GM12892 (cell line): ENCODE results near the gene SVIL. TPM values are rescaled to one million over a fixed set of nuclear protein-coding genes. Genes with fewer than 3 reads are reported as not detected.

Experiments
- DNase-seq: peaks from one replicate; pipeline ENCODE4 v3.0.0; 2011; ENCODE audit not compliant: insufficient read length
- FAIRE-seq: peaks from 2 replicates; lab custom pipeline; 2011; peaks lifted over from hg19 to GRCh38; lab: Jason Lieb, UNC
- POLR2A ChIP-seq: IDR thresholded peaks from 2 replicates; pipeline ENCODE4 v1.6.1; 2011; ENCODE audit warnings: low read depth, low read length, control low read depth
- POLR2AphosphoS5 ChIP-seq: IDR thresholded peaks from 2 replicates; pipeline ENCODE4 v1.6.1; 2011; ENCODE audit warnings: low read depth, low read length, control low read depth
- TAF1 ChIP-seq: IDR thresholded peaks from 2 replicates; pipeline ENCODE4 v1.6.1; 2011; ENCODE audit warnings: low read depth, mild to moderate bottlenecking, control low read depth, low read length, borderline replicate concordance
- polyA plus RNA-seq: library from polyadenylated mRNA; unstranded; fragments of >200 nt; gene quantifications from one replicate; pipeline ENCODE4 v1.2.1, GENCODE V29; 2012; ENCODE audit warnings: missing spikeins, inconsistent platforms; ENCODE audit not compliant: missing spikeins

The SVIL gene, protein sequence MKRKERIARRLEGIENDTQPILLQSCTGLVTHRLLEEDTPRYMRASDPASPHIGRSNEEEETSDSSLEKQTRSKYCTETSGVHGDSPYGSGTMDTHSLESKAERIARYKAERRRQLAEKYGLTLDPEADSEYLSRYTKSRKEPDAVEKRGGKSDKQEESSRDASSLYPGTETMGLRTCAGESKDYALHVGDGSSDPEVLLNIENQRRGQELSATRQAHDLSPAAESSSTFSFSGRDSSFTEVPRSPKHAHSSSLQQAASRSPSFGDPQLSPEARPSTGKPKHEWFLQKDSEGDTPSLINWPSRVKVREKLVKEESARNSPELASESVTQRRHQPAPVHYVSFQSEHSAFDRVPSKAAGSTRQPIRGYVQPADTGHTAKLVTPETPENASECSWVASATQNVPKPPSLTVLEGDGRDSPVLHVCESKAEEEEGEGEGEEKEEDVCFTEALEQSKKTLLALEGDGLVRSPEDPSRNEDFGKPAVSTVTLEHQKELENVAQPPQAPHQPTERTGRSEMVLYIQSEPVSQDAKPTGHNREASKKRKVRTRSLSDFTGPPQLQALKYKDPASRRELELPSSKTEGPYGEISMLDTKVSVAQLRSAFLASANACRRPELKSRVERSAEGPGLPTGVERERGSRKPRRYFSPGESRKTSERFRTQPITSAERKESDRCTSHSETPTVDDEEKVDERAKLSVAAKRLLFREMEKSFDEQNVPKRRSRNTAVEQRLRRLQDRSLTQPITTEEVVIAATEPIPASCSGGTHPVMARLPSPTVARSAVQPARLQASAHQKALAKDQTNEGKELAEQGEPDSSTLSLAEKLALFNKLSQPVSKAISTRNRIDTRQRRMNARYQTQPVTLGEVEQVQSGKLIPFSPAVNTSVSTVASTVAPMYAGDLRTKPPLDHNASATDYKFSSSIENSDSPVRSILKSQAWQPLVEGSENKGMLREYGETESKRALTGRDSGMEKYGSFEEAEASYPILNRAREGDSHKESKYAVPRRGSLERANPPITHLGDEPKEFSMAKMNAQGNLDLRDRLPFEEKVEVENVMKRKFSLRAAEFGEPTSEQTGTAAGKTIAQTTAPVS (N-terminal part only)
- 0.13 TPM for polyA plus RNA-seq

DNA sequence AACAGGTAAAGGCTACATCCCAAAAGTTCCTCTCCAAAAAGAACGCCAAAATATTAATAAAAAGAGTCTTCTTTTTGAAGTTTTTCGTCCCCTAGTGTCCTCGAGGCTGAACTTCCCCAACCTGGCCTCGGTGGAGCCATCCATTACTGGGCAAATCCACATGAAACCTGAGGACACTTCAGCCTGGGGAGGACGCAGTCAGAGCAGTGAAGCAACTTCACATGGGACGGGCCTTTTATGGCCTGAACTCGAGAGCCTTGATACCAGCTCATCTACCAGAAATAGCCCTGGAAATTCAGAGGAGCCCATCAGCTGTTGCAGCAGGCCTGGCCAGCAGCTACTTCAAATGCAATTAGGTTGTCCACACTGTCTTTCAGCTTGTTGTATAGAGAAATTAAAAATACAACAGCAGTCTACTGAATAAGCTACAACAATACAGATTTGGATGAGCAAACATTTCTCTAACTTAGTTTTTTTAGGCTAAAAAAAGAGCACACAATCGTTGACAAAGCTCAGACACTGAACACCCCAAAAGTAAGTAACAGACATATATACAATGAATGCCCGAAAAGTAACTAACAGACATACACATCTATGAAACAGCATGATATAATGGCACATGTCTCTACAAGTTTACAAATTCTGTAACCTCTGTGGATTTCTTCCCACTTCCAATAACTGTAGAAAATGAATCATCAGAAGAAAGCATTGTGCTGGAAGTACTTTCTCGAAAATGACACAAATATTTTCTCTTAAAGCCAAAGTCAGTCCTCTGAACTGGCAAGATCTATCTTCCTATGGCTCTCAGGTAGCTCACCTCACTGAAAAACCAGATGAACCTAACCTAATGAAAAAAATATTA, at the start of gene SVIL:
Gene SVIL (minus strand): TSS at position 208 of the 862 bp plus-strand sequence. CDS start 79,913 bp downstream, outside the sequence.
- DNase-seq (no peak), FAIRE-seq (no peak)
- no peak for TF ChIP-seq TAF1
- no peak for TF ChIP-seq POLR2AphosphoS5
- TF ChIP-seq POLR2A: no peak

DNA sequence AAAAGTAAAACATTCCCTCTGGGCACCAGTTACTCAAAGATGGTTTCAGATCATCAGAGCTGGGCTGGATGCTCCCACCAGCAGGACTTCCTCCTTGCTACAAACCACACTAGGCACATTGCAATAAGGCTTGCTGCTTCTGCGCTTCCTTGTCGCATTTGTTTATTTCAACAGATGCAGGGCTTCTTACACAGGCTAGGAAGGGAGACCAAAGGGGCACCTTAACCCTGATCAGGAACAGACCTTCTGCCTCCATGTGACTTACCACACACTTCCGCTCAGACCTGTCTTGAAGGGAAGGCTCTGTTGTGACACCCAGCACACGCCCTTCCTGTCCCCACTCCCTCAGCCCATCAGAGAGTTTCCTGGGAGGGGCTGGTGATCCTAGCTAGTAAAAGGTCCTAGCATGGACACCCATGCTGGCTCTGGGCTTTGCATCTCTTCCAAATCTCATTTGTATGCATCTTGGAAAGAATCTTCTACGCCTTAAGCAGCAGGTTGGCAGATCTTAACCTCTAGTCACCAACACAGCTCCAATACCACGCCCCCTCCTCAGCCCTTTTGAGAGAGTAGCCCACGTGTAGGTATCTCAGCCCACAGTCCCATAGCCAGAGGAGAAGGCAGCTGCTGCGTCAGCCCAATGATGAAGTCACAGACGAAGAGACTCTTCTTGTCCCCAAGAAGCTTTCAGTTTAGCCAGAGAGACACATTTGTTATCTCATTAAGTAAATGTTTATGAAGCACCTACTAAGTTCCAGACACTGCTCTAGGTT, 47.1 kb upstream of the SVIL start:
- TF ChIP-seq POLR2A: no peak
- TF ChIP-seq TAF1: no peak
- no peak for TF ChIP-seq POLR2AphosphoS5
- FAIRE-seq (no peak), DNase-seq (no peak)

DNA sequence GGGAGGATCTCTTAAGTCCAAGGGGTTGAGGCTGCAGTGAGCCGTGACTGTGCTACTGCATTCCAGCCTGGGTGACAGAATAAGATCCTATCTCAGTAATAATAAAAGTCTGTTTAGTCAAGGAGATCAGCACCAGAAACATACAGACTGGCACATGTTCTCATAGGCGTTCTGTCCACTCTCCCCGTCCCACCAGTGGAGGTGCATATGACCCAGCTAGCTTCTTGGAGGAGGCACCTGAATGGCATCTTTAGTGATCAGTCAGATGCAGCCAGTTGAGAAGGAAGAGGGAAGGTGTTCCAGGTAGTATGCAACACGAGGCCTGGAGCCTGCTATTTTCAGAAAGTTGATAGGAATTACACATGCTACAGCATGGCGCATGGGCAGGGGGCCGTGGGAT, 45.3 kb upstream of the SVIL start:
- TF ChIP-seq POLR2A (no peak), TAF1 (no peak), POLR2AphosphoS5 (no peak)
- no peak for FAIRE-seq
- DNase-seq: no peak

DNA sequence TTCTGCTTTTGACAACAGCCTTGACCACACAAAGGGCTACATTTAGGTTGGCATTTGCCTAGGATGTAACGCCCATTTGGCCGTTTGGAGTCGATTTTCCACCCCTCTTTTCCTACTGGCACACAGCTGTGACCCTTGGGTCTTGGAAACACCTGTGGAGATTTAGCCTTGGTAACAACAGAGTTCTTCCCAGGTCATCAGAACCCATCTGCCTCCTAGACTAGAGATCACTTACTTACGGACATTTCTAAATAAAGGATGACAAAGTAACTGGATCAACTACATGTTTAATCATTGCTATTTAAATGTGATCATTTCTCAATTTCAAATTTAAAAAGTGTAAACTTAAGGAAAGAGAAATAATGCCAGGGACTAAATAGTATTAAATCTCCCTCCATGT, 42.0 kb upstream of the SVIL start:
- FAIRE-seq (no peak), DNase-seq (no peak)
- TF ChIP-seq POLR2A (no peak), TAF1 (no peak), POLR2AphosphoS5 (no peak)

DNA sequence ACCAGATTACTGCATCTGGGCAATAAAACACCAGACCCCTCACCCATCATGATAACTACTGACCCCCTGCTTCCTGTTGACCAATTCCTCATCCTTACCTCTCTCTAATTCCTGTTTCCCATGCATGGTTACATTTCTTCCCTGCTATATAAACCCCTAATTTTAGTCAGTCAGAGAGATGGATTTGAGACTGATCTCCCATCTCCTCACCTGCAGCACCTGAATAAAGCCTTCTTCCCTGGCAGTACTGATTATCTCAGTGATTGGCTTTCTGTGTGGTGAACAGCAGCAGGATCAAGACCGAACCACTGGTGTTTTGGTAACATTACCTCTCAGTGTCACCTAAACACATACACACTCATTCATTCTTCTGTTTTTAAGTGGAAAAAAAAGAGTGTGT, 41.2 kb upstream of the SVIL start:
- TF ChIP-seq POLR2A (no peak), TAF1 (no peak), POLR2AphosphoS5 (no peak)
- no peak for FAIRE-seq
- no peak for DNase-seq

DNA sequence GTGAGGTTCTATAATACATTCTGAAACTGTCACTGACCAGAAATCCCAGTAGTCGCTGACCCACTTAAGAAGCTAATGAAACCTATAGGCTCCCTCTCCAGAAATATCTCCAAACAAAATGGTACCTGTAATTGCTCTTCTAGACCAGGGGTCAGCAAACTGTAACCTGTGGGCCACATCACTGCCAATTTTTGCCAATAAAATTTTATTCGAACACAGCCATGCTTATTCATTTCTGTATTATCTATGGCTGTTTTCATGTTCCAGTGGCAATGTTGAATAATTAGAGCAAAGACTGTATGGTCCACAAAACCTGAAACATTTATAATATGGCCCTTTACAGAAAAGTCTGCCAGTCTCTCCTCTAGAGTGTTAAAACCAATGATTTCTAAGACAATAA, 37.2 kb upstream of the SVIL start:
- no peak for TF ChIP-seq TAF1
- TF ChIP-seq POLR2AphosphoS5: no peak
- TF ChIP-seq POLR2A: no peak
- FAIRE-seq: no peak
- no peak for DNase-seq

DNA sequence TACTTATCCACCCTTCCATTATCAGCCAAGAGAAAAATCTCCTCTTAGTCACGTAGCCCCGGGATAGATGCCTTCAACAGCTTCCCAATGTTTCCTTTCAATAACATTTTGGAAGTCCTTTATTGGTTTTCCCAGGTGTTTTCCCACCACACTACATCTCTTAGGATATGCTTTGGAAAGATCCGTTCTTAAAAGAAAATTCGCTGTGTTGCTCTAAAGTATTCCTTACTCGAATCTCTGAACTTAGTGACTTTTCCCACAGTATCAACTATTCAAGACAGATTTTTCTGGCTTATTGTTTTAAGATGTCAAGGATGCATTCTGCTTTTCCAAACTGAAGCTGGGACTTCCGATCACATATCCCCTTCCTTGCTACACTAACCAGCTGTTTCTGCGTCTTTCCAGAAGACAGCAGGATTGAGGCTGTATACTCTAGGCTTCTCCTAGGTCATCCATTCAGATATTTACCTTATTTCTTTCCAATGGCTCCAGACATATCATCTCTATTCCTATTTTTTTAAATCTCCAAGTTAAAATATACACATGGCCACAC, 36.5 kb upstream of the SVIL start:
- DNase-seq (no peak), FAIRE-seq (no peak)
- no peak for TF ChIP-seq POLR2AphosphoS5
- TF ChIP-seq POLR2A: no peak
- no peak for TF ChIP-seq TAF1

DNA sequence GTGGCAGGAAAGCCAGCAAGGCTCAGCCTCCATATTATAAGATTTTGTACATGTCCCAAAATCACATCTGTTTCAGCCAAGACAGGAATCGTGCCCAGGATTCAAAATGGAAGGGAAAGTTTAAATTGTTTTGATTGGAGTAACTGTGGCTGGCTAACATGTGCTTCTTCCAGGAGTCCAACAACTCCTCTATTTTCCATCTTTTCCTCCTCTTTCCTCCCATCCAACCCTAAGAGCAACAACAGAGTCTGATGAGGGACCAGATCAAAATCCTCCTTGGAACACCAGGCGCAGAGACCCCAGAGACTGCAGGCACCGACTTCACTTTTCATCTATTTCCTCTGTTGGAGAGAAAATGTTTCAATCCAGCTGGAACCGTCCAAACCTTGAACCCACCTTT, 36.0 kb upstream of the SVIL start:
- TF ChIP-seq POLR2A (no peak), TAF1 (no peak), POLR2AphosphoS5 (no peak)
- FAIRE-seq (no peak), DNase-seq (no peak)

DNA sequence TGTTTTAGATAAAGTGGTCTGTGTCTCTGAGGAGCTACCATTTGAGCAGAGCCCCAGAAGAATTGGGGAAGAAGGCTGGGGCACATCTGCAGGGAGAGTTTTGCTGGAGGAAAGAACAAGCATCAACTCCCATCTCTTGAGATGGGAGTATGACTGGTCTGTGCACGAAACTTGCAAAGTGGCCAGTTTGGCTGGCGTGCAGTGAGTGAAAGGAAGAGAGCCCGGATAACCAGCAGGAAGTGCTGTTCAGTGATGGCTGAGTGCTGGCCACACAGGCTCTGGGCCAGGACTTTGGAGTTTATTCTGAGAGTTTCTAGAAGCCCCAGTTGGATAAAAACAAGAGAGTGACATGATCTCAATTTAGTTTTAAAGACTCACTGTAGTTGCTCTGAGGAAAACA, 34.4 kb upstream of the SVIL start:
- FAIRE-seq: no peak
- no peak for DNase-seq
- TF ChIP-seq POLR2A: no peak
- no peak for TF ChIP-seq TAF1
- TF ChIP-seq POLR2AphosphoS5: no peak
